K562 (cell line): ENCODE data around the gene RAD54L. TPM values are rescaled to one million over a fixed set of nuclear protein-coding genes. Genes with fewer than 3 reads are reported as not detected.

Source experiments
- ATAC-seq: fragments of 200-7000 bp; cut with Tn5 transposase; 3 replicates; pipeline ENCODE4 v1.9.1; 2020; ENCODE audit warnings: moderate library complexity
- BruUV-seq: library from RNA; stranded (reverse); fragments of 400-500 nt; replicated peaks from 2 replicates; lab custom pipeline; 2021; lab: Mats Ljungman, UMichigan
- CTCF ChIA-PET: fragments of 300-600 bp; formaldehyde crosslinking; extraction: SDS; loops from one replicate; lab custom pipeline; 2021; ENCODE audit warnings: low intra/inter-chr PET ratio; lab: Yijun Ruan, JAX
- POLR2A ChIA-PET: fragments of 300-600, 350-650 bp; sonication (Branson Sonifier 250); formaldehyde crosslinking; extraction: SDS; loops from one replicate; lab custom pipeline; 2021; ENCODE audit warnings: antibody characterized with exemption, inconsistent platforms; lab: Yijun Ruan, JAX
- DNase-seq, 4 experiments: peaks; one replicate each; pipeline versions ENCODE4 v3.0.0 to v3.0.0-alpha.2; 2011 to 2018; ENCODE audit warnings: low spot score in 3 of 4, mixed read lengths in 3 of 4; ENCODE audit errors: extremely low read depth in 1 of 4
- FAIRE-seq: peaks from 2 replicates; lab custom pipeline; 2011; peaks lifted over from hg19 to GRCh38; lab: Jason Lieb, UNC
- H2AFZ ChIP-seq: 2 replicates; pipeline ENCODE4 v1.6.0; 2011; ENCODE audit warnings: low read depth, low read length, control low read depth, inconsistent platforms
- H3K27ac ChIP-seq: fragments of 200-600 bp; 3 replicates; pipeline ENCODE4 v1.8.0; 2011; ENCODE audit warnings: low read depth, mild to moderate bottlenecking, control low read depth, inconsistent platforms, low read length, moderate library complexity, mixed read lengths; ENCODE audit errors: extremely low read depth
- H3K27me3 ChIP-seq, 2 experiments: fragments of 300-600 bp in 1 of 2; 2 replicates in 1 of 2; 3 replicates in 1 of 2; pipeline versions ENCODE4 v1.6.0 to v1.8.0; 2011; ENCODE audit warnings: inconsistent platforms in 2 of 2, low read length in 2 of 2, mild to moderate bottlenecking in 1 of 2, mixed read lengths in 1 of 2, moderate library complexity in 1 of 2; ENCODE audit not compliant: control insufficient read depth in 2 of 2, insufficient read depth in 2 of 2
- H3K36me3 ChIP-seq: fragments of 300-600 bp; 3 replicates; pipeline ENCODE4 v1.8.0; 2011; ENCODE audit warnings: mild to moderate bottlenecking, low read length, inconsistent platforms; ENCODE audit not compliant: control insufficient read depth, insufficient read depth
- H3K4me1 ChIP-seq, 2 experiments: fragments of 200-600 bp in 1 of 2; replicated peaks in 1 of 2; 2 replicates in 1 of 2; 3 replicates in 1 of 2; pipeline versions ENCODE4 v1.5.1 to v1.8.0; 2011; ENCODE audit warnings: inconsistent platforms in 2 of 2, low read length in 2 of 2, mild to moderate bottlenecking in 1 of 2, mixed read lengths in 1 of 2, moderate library complexity in 1 of 2; ENCODE audit not compliant: control insufficient read depth in 2 of 2, insufficient read depth in 2 of 2
- H3K4me2 ChIP-seq: 2 replicates; pipeline ENCODE4 v1.6.1; 2011; ENCODE audit warnings: low read length, control low read depth, inconsistent platforms, mixed read lengths; ENCODE audit not compliant: insufficient read depth
- H3K4me3 ChIP-seq: fragments of 200-600 bp; sonication (generic), shearing (Covaris generic); 2 replicates; pipeline ENCODE4 v1.5.1; 2016; ENCODE audit warnings: control low read depth, inconsistent platforms
- H3K79me2 ChIP-seq: fragments of 200-600 bp; 3 replicates; pipeline ENCODE4 v1.8.0; 2011; ENCODE audit warnings: low read length, inconsistent platforms; ENCODE audit not compliant: control insufficient read depth, insufficient read depth
- H3K9ac ChIP-seq, 2 experiments: 2 replicates each; pipeline versions ENCODE4 v1.6.0 to v1.6.1; 2011; ENCODE audit warnings: low read depth in 2 of 2, low read length in 2 of 2, control low read depth in 1 of 2, inconsistent platforms in 1 of 2, mild to moderate bottlenecking in 1 of 2, mixed read lengths in 1 of 2; ENCODE audit not compliant: insufficient read depth in 1 of 2
- H3K9me1 ChIP-seq: one replicate; pipeline ENCODE4 v1.6.0; 2011; ENCODE audit warnings: inconsistent platforms, mild to moderate bottlenecking, low read length, moderate library complexity; ENCODE audit not compliant: control insufficient read depth, insufficient read depth
- H3K9me3 ChIP-seq: replicated peaks from 2 replicates; pipeline ENCODE4 v1.5.1; 2011; ENCODE audit warnings: low read depth, low read length, inconsistent platforms; ENCODE audit not compliant: control insufficient read depth, insufficient read depth
- H4K20me1 ChIP-seq: replicated peaks from 2 replicates; pipeline ENCODE4 v1.6.1; 2011; ENCODE audit warnings: low read length, inconsistent platforms, mixed read lengths; ENCODE audit not compliant: control insufficient read depth, insufficient read depth
- CLOCK ChIP-seq: fragments of 250-450 bp; sonication (Bioruptor Pico); IDR thresholded peaks from 2 replicates; pipeline ENCODE4 v1.4.0; 2020; ENCODE audit warnings: mild to moderate bottlenecking, moderate library complexity, borderline replicate concordance
- E2F5 ChIP-seq: sonication (generic); formaldehyde crosslinking; IDR thresholded peaks from 2 replicates; pipeline ENCODE4 v1.8.0; 2022; ENCODE audit warnings: mild to moderate bottlenecking, missing genetic modification reagents
- ESRRA ChIP-seq: fragments of 450-650 bp; IDR thresholded peaks from 2 replicates; pipeline ENCODE4 v1.6.1; 2014; ENCODE audit warnings: low read depth, mild to moderate bottlenecking, moderate library complexity, borderline replicate concordance
- HDGF ChIP-seq: fragments of 450-650 bp; IDR thresholded peaks from 2 replicates; pipeline ENCODE4 v1.6.1; 2016
- HMGXB4 ChIP-seq: sonication (generic); formaldehyde crosslinking; IDR thresholded peaks from 2 replicates; pipeline ENCODE4 v1.8.1; 2023; ENCODE audit warnings: mild to moderate bottlenecking, missing genetic modification reagents
- RBM39 ChIP-seq: fragments of 200-400 bp; formaldehyde crosslinking; optimal IDR thresholded peaks from 2 replicates; pipeline ENCODE3; 2018; ENCODE audit warnings: low read depth, low read length
- SMARCB1 ChIP-seq: IDR thresholded peaks from 2 replicates; pipeline ENCODE4 v1.6.1; 2011; ENCODE audit warnings: improper control_type of control experiment, low read depth; ENCODE audit not compliant: insufficient read length
- THRA ChIP-seq: fragments of 450-650 bp; IDR thresholded peaks from 2 replicates; pipeline ENCODE4 v1.6.1; 2017; ENCODE audit warnings: mild to moderate bottlenecking, moderate library complexity
- TSHZ1 ChIP-seq: fragments of 250-450 bp; sonication (Bioruptor Pico); IDR thresholded peaks from 2 replicates; pipeline ENCODE4 v1.4.0; 2020; ENCODE audit warnings: mild to moderate bottlenecking, moderate library complexity
- ZNF133 ChIP-seq: fragments of 250-450 bp; sonication (Bioruptor Pico); IDR thresholded peaks from 2 replicates; pipeline ENCODE4 v1.4.0; 2020; ENCODE audit warnings: mild to moderate bottlenecking
- ZNF175 ChIP-seq: fragments of 200-800 bp; sonication (Bioruptor generic); IDR thresholded peaks from 2 replicates; pipeline ENCODE4 v1.6.1; 2016; ENCODE audit warnings: low read depth, mild to moderate bottlenecking, missing genetic modification characterization, missing compliant biosample characterization
- ZNF253 ChIP-seq: fragments of 250-450 bp; sonication (Bioruptor Pico); conservative IDR thresholded peaks from 2 replicates; pipeline ENCODE4 v1.6.1; 2021; ENCODE audit warnings: mild to moderate bottlenecking
- ZNF717 ChIP-seq: fragments of 250-450 bp; sonication (Bioruptor Pico); IDR thresholded peaks from 2 replicates; pipeline ENCODE4 v1.5.0; 2021
- WGBS: fragments of 100-300 bp; shearing (Covaris generic); methylation state at CpG from one replicate; pipeline ENCODE4 v1.1.6; 2016; ENCODE audit warnings: low coverage, mixed read lengths; ENCODE audit not compliant: insufficient coverage; ENCODE audit errors: missing lambda C conversion rate; 5-methylcytosine and 5-hydroxymethylcytosine counted together
- in situ Hi-C: fragments of 300-500 bp; cut with MboI; formaldehyde crosslinking; loops from 4 replicates; pipeline ENCODE4 v1.15.0; 2018; ENCODE audit warnings: inconsistent platforms, mixed read lengths
- intact Hi-C: fragments of 100-400 bp; cut with micrococcal nuclease; formaldehyde crosslinking; loops from 2 replicates; pipeline ENCODE4 v1.14.2; 2022
- polyA plus RNA-seq, 8 experiments: library from polyadenylated mRNA; depleted of rRNA in 4 of 8; stranded (reverse) in 5 of 8; unstranded in 3 of 8; fragments of >200 nt; fragmentation: Nextera tagmentation in 2 of 8; fragmentation: Illumina TruSeq in 1 of 8; extraction: Ambion mirVana in 2 of 8; extraction: Trizol in 1 of 8; gene quantifications; 2 replicates each; pipeline versions ENCODE4 v1.2.1 to v1.2.3, GENCODE V29; 2011 to 2014; ENCODE audit warnings: inconsistent platforms in 1 of 8, missing spikeins in 1 of 8
- total RNA-seq, 7 experiments: library from RNA; depleted of rRNA in 6 of 7; stranded (reverse); fragments of >200 nt in 6 of 7; fragmentation: Illumina TruSeq in 2 of 7; extraction: Trizol in 2 of 7; gene quantifications; 2 replicates each; pipeline versions ENCODE4 v1.2.1 to v1.2.3, GENCODE V29; 2011 to 2021; ENCODE audit warnings: low replicate concordance in 1 of 7

RAD54L gene
- total and polyA plus RNA-seq, 9 of the 15 experiments (the other 6 are each of a cell fraction or from before 2014, with no cell fraction given) = 17.9 to 92.3 (median 37.5) TPM

GRCh38 chr1:46295306-46295705, 47.7 kb downstream of the RAD54L start:
- H3K36me3 ChIP-seq = peaks cover 62% of the 10 kb centered on the region
- CTCF ChIA-PET = no interaction called here
- POLR2A ChIA-PET = interaction anchor here (0.5 to 22.1 kb wide), 3 partner anchors 13 to 1304 kb away, joined by 3 to 410 read pairs (median 19); no protein-coding TSS in a partner anchor
- H3K79me2 ChIP-seq = peaks cover 30% of the 10 kb centered on the region
- ATAC-seq (no peak), DNase-seq (no peak), FAIRE-seq (no peak)
- H2AFZ ChIP-seq = no peak overlapping the region
- no peak overlapping the region for H3K4me3 ChIP-seq
- H4K20me1 ChIP-seq = no peaks in the 10 kb centered on the region; the same call in 1 of the 2 replicates
- WGBS = 93% methylated on average over 2 of the region's 2 CpGs
- H3K4me2 ChIP-seq = no peak overlapping the region
- H3K27ac ChIP-seq = no peak overlapping the region; the same call in 2 of the 3 replicates
- no TSS peak for BruUV-seq
- no peaks in the 10 kb centered on the region for H3K27me3 ChIP-seq
- peaks cover 4 to 11% of the 10 kb centered on the region in 2 experiments; a peak in 3 of 5 replicates for H3K4me1 ChIP-seq
- H3K9ac ChIP-seq = no peak overlapping the region
- intact Hi-C loops (no loop called here), in situ Hi-C loops (no loop called here)
- no peaks in the 10 kb centered on the region for H3K9me3 ChIP-seq
- H3K9me1 ChIP-seq = peaks cover 6% of the 10 kb centered on the region
- TF ChIP-seq RBM39 (no peak), ZNF133 (CRISPR knock-in tag) (no peak), CLOCK (no peak), HDGF (no peak), THRA (no peak), ESRRA (no peak), E2F5 (CRISPR knock-in tag) (no peak), TSHZ1 (CRISPR knock-in tag) (no peak), ZNF175 (no peak), HMGXB4 (CRISPR knock-in tag) (no peak), ZNF253 (no peak), SMARCB1 (no peak), ZNF717 (CRISPR knock-in tag) (no peak)
